COLO668 (cell line): ENCODE data around the gene BCAS1.

Experiments
- DNase-seq: peaks from one replicate; lab custom pipeline; 2025; ENCODE audit not compliant: unreplicated experiment; lab: John Stamatoyannopoulos, UW

The BCAS1 gene

GRCh38 chr20:54056762-54057639 lies 13.4 kb downstream of the BCAS1 start:
- no peak for DNase-seq

GRCh38 chr20:54054516-54054915 lies 15.9 kb downstream of the BCAS1 start:
- DNase-seq = no peak

GRCh38 chr20:54051068-54051467 lies 19.3 kb downstream of the BCAS1 start:
- no peak for DNase-seq

GRCh38 chr20:54048891-54049545 lies 21.4 kb downstream of the BCAS1 start:
- no peak for DNase-seq

- DNase-seq = no peak
Measured at GRCh38 chr20:54048481-54048880, 21.9 kb downstream of the BCAS1 start.

- no peak for DNase-seq
Measured at GRCh38 chr20:54047720-54048119, 22.7 kb downstream of the BCAS1 start.

GRCh38 chr20:54047048-54047447 lies 23.3 kb downstream of the BCAS1 start:
- DNase-seq = no peak

- DNase-seq = no peak
Measured at GRCh38 chr20:54044156-54044555, 26.2 kb downstream of the BCAS1 start.

GRCh38 chr20:54043076-54043967 lies 27.1 kb downstream of the BCAS1 start:
- no peak for DNase-seq

- no peak for DNase-seq
Measured at GRCh38 chr20:54042021-54042420, 28.4 kb downstream of the BCAS1 start.

- no peak for DNase-seq
Measured at GRCh38 chr20:54041336-54041735, 29.1 kb downstream of the BCAS1 start.

- no peak for DNase-seq
Measured at GRCh38 chr20:54040531-54040930, 29.9 kb downstream of the BCAS1 start.

- DNase-seq = no peak
Measured at GRCh38 chr20:54038961-54039360, 31.4 kb downstream of the BCAS1 start.

- no peak for DNase-seq
Measured at GRCh38 chr20:54037525-54037924, 32.9 kb downstream of the BCAS1 start.

GRCh38 chr20:54029643-54030042 lies 40.8 kb downstream of the BCAS1 start:
- no peak for DNase-seq

GRCh38 chr20:54029176-54029575 lies 41.2 kb downstream of the BCAS1 start:
- no peak for DNase-seq

GRCh38 chr20:54028276-54029011 lies 42.0 kb downstream of the BCAS1 start:
- DNase-seq = no peak

- DNase-seq = no peak
Measured at GRCh38 chr20:54027704-54028103, 42.7 kb downstream of the BCAS1 start.

- DNase-seq = no peak
Measured at GRCh38 chr20:54026295-54027064, 43.9 kb downstream of the BCAS1 start.

GRCh38 chr20:54025251-54025771 lies 45.1 kb downstream of the BCAS1 start:
- DNase-seq = no peak
